SK-N-MC (cell line): ENCODE results near the gene CIAO2A.

Experiments used
- EZH2 ChIP-seq: fragments of 200-600 bp; sonication (generic); IDR thresholded peaks from one replicate; pipeline ENCODE4 v1.6.1; 2017; ENCODE audit warnings: antibody characterized with exemption
- FOXP2 ChIP-seq: optimal IDR thresholded peaks from 2 replicates; pipeline ENCODE3; 2011; ENCODE audit warnings: mild to moderate bottlenecking, moderate library complexity; ENCODE audit not compliant: insufficient read depth; ENCODE audit errors: extremely low read length, control extremely low read depth
- POLR2AphosphoS5 ChIP-seq: IDR thresholded peaks from 2 replicates; pipeline ENCODE4 v1.6.1; 2012; ENCODE audit warnings: mild to moderate bottlenecking, low read depth, low read length, borderline replicate concordance

DNA sequence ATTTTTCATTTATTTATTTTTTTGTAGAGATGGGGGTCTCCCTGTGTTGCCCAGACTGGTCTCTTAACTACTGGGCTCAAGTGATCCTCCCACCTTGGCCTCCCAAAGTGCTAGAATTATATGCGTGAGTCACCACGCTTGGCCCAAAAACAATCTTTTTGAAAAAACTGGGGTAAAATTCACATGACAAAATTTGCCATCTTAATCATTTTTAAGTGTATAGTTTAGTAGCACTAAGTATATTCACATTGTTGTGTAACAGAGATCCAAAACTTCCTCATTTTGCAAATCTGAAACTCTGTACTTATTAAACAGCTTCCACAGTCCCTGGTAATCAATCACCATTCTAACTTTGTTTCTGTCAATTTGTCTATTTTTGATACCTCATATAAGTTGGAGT is 7.3 kb upstream of the CIAO2A start:
- TF ChIP-seq FOXP2 (no peak), POLR2AphosphoS5 (no peak), EZH2 (no peak)
